WTC11 (cell line): ENCODE results near the gene AKAP7. TPM values are rescaled to one million over a fixed set of nuclear protein-coding genes. Genes with fewer than 3 reads are reported as not detected.

Experiments
- ATAC-seq: fragments of 200-7000 bp; cut with Tn5 transposase; 2 replicates; pipeline ENCODE4 v1.10.0; 2021; ENCODE audit warnings: mild to moderate bottlenecking, moderate library complexity
- CTCF ChIA-PET: fragments of 300-600 bp; sonication (Branson Sonifier 250); formaldehyde crosslinking; loops from one replicate; lab custom pipeline; 2021; ENCODE audit warnings: antibody characterized with exemption; lab: Charles Lee
- POLR2A ChIA-PET: fragments of 350-600 bp; sonication (Branson Sonifier 250); formaldehyde crosslinking; loops from one replicate; lab custom pipeline; 2021; ENCODE audit warnings: antibody characterized with exemption; lab: Charles Lee
- DNase-seq: peaks from one replicate; pipeline ENCODE4 v3.0.0; 2021; ENCODE audit warnings: low spot score
- H3K27ac Mint-ChIP-seq: 2 replicates; pipeline ENCODE4 v1.8.0; 2021; ENCODE audit warnings: mixed read lengths
- H3K27me3 Mint-ChIP-seq: 2 replicates; pipeline ENCODE4 v1.8.0; 2021; ENCODE audit warnings: low read depth, mild to moderate bottlenecking, moderate library complexity, mixed read lengths
- H3K36me3 Mint-ChIP-seq: 2 replicates; pipeline ENCODE4 v1.8.0; 2021; ENCODE audit warnings: mixed read lengths
- H3K4me1 Mint-ChIP-seq: 2 replicates; pipeline ENCODE4 v1.8.0; 2022; ENCODE audit warnings: mixed read lengths
- H3K4me3 Mint-ChIP-seq: 2 replicates; pipeline ENCODE4 v1.8.0; 2021; ENCODE audit warnings: mild to moderate bottlenecking, moderate library complexity, mixed read lengths
- H3K9me3 Mint-ChIP-seq: 2 replicates; pipeline ENCODE4 v1.8.0; 2021; ENCODE audit warnings: mixed read lengths
- AR ChIP-seq: fragments of 250-450 bp; sonication (Bioruptor Pico); IDR thresholded peaks from 2 replicates; pipeline ENCODE4 v1.9.0; 2021; ENCODE audit warnings: mild to moderate bottlenecking
- ATF2 ChIP-seq: sonication (generic); formaldehyde crosslinking; IDR thresholded peaks from 2 replicates; pipeline ENCODE4 v1.8.1; 2022; ENCODE audit warnings: low read depth, missing genetic modification reagents, borderline replicate concordance
- CDX4 ChIP-seq: fragments of 250-450 bp; sonication (Bioruptor Pico); IDR thresholded peaks from 2 replicates; pipeline ENCODE4 v1.9.0; 2021; ENCODE audit warnings: moderate library complexity, mild to moderate bottlenecking, inconsistent platforms, borderline replicate concordance
- CREM ChIP-seq: sonication (generic); formaldehyde crosslinking; IDR thresholded peaks from 2 replicates; pipeline ENCODE4 v1.8.1; 2022; ENCODE audit warnings: mild to moderate bottlenecking, missing genetic modification reagents, moderate library complexity
- E2F4 ChIP-seq: sonication (generic); formaldehyde crosslinking; IDR thresholded peaks from 2 replicates; pipeline ENCODE4 v1.8.1; 2022; ENCODE audit warnings: low read depth, mild to moderate bottlenecking, moderate library complexity, missing genetic modification reagents, borderline replicate concordance
- E2F5 ChIP-seq: sonication (generic); formaldehyde crosslinking; IDR thresholded peaks from 2 replicates; pipeline ENCODE4 v1.8.1; 2022; ENCODE audit warnings: mild to moderate bottlenecking, moderate library complexity, missing genetic modification reagents
- FOXJ3 ChIP-seq: sonication (generic); formaldehyde crosslinking; IDR thresholded peaks from 2 replicates; pipeline ENCODE4 v1.9.0; 2021; ENCODE audit warnings: missing genetic modification reagents, mild to moderate bottlenecking, borderline replicate concordance
- HMGXB4 ChIP-seq: sonication (generic); formaldehyde crosslinking; IDR thresholded peaks from 2 replicates; pipeline ENCODE4 v1.8.1; 2023; ENCODE audit warnings: mild to moderate bottlenecking, moderate library complexity, missing genetic modification reagents
- JAZF1 ChIP-seq: fragments of 250-450 bp; sonication (Bioruptor Pico); IDR thresholded peaks from 2 replicates; pipeline ENCODE4 v1.9.0; 2021; ENCODE audit warnings: moderate library complexity, mild to moderate bottlenecking, inconsistent platforms
- KAT7 ChIP-seq: sonication (generic); formaldehyde crosslinking; IDR thresholded peaks from 2 replicates; pipeline ENCODE4 v1.8.1; 2023; ENCODE audit warnings: missing genetic modification reagents, mild to moderate bottlenecking, borderline replicate concordance
- MAX ChIP-seq: sonication (generic); formaldehyde crosslinking; IDR thresholded peaks from 2 replicates; pipeline ENCODE4 v1.8.0; 2022; ENCODE audit warnings: mild to moderate bottlenecking, missing genetic modification reagents
- MXD4 ChIP-seq: fragments of 250-450 bp; sonication (Bioruptor Pico); IDR thresholded peaks from 2 replicates; pipeline ENCODE4 v1.8.0; 2021; ENCODE audit warnings: mild to moderate bottlenecking, moderate library complexity, borderline replicate concordance
- OVOL2 ChIP-seq: fragments of 250-450 bp; sonication (Bioruptor Pico); IDR thresholded peaks from 2 replicates; pipeline ENCODE4 v1.9.0; 2021; ENCODE audit warnings: mild to moderate bottlenecking, borderline replicate concordance
- SMAD4 ChIP-seq: sonication (generic); formaldehyde crosslinking; IDR thresholded peaks from 2 replicates; pipeline ENCODE4 v1.8.0; 2022; ENCODE audit warnings: mild to moderate bottlenecking, missing genetic modification reagents
- SP1 ChIP-seq: sonication (generic); formaldehyde crosslinking; conservative IDR thresholded peaks from 2 replicates; pipeline ENCODE4 v1.8.1; 2022; ENCODE audit warnings: missing genetic modification reagents
- TP53 ChIP-seq: sonication (generic); formaldehyde crosslinking; IDR thresholded peaks from 2 replicates; pipeline ENCODE4 v1.8.1; 2023; ENCODE audit warnings: mild to moderate bottlenecking, missing genetic modification reagents
- ZNF281 ChIP-seq: sonication (generic); formaldehyde crosslinking; IDR thresholded peaks from 2 replicates; pipeline ENCODE4 v1.8.0; 2023; ENCODE audit warnings: mild to moderate bottlenecking, missing genetic modification reagents
- ZNF416 ChIP-seq: fragments of 250-450 bp; sonication (Bioruptor Pico); IDR thresholded peaks from 2 replicates; pipeline ENCODE4 v1.9.0; 2021; ENCODE audit warnings: mild to moderate bottlenecking, inconsistent platforms
- ZNF671 ChIP-seq: fragments of 250-450 bp; sonication (Bioruptor Pico); IDR thresholded peaks from 2 replicates; pipeline ENCODE4 v1.8.0; 2021; ENCODE audit warnings: mild to moderate bottlenecking
- total RNA-seq: library from RNA; stranded (reverse); gene quantifications from 3 replicates; pipeline ENCODE4 v1.2.3, GENCODE V29; 2021

AKAP7 gene
- total RNA-seq, 1 experiment from 2014 or later = 10.9 TPM

- ATAC-seq (no peak), DNase-seq (no peak)
- POLR2A ChIA-PET = no interaction called here
- Mint-ChIP-seq H3K4me1 (peaks cover 40% of the 10 kb centered on the region), H3K9me3 (peaks cover 7% of the 10 kb centered on the region; the same call in 1 of the 2 replicates), H3K36me3 (peaks cover 10% of the 10 kb centered on the region)
- TF ChIP-seq ZNF416 (CRISPR knock-in tag) = no peak
- no peak for TF ChIP-seq FOXJ3 (CRISPR knock-in tag)
- TF ChIP-seq E2F4 = no peak
- no peak for TF ChIP-seq OVOL2 (CRISPR knock-in tag)
- no peak for TF ChIP-seq AR
- TF ChIP-seq CDX4 (CRISPR knock-in tag) = no peak
- no peak for TF ChIP-seq KAT7
- TF ChIP-seq ATF2 (CRISPR knock-in tag) = no peak
- no peak for TF ChIP-seq CREM (CRISPR knock-in tag)
- TF ChIP-seq MAX (CRISPR knock-in tag) = no peak
- no peak for TF ChIP-seq MXD4 (CRISPR knock-in tag)
- TF ChIP-seq E2F5 (CRISPR knock-in tag) = no peak
- no peak for TF ChIP-seq JAZF1 (CRISPR knock-in tag)
- TF ChIP-seq ZNF281 (CRISPR knock-in tag) = no peak
- TF ChIP-seq HMGXB4 (CRISPR knock-in tag) = no peak
- no peak for TF ChIP-seq SP1 (CRISPR knock-in tag)
- TF ChIP-seq TP53 (CRISPR knock-in tag) = no peak
- TF ChIP-seq SMAD4 = no peak
- no peak for TF ChIP-seq ZNF671 (CRISPR knock-in tag)
- TF ChIP-seq, all 79 proteins: peak for 0
- CTCF ChIA-PET = interaction anchor here (1.6 kb wide), 1 partner anchor 11 kb away, joined by 4 read pairs; no protein-coding TSS in a partner anchor
- Mint-ChIP-seq H3K4me3 (no peak overlapping the region), H3K27ac (no peak overlapping the region), H3K27me3 (peaks cover 3% of the 10 kb centered on the region)
Observed at GRCh38 chr6:131210469-131210868, 75.2 kb downstream of the AKAP7 start.
